WTC11 (cell line): Measurements from ENCODE around the gene ZNF850.

ENCODE experiments used
- ESRRA ChIP-seq: sonication (generic); formaldehyde crosslinking; IDR thresholded peaks from 2 replicates; pipeline ENCODE4 v1.8.1; 2022; ENCODE audit warnings: mild to moderate bottlenecking, missing genetic modification reagents, borderline replicate concordance
- KAT7 ChIP-seq: sonication (generic); formaldehyde crosslinking; IDR thresholded peaks from 2 replicates; pipeline ENCODE4 v1.8.1; 2023; ENCODE audit warnings: missing genetic modification reagents, mild to moderate bottlenecking, borderline replicate concordance
- NFYB ChIP-seq: sonication (generic); formaldehyde crosslinking; conservative IDR thresholded peaks from 2 replicates; pipeline ENCODE4 v1.8.0; 2022; ENCODE audit warnings: low read depth, missing genetic modification reagents
- SMAD3 ChIP-seq: sonication (generic); formaldehyde crosslinking; IDR thresholded peaks from 2 replicates; pipeline ENCODE4 v1.8.0; 2022; ENCODE audit warnings: missing genetic modification reagents, mild to moderate bottlenecking, borderline replicate concordance
- ZNF263 ChIP-seq: sonication (generic); formaldehyde crosslinking; IDR thresholded peaks from 2 replicates; pipeline ENCODE4 v1.8.1; 2022; ENCODE audit warnings: low read depth, mild to moderate bottlenecking, moderate library complexity, missing genetic modification reagents
- ZNF423 ChIP-seq: fragments of 250-450 bp; sonication (Bioruptor Pico); IDR thresholded peaks from 2 replicates; pipeline ENCODE4 v2.1.2; 2022; ENCODE audit warnings: mild to moderate bottlenecking, moderate library complexity
- TF ChIP-seq, protein P1 (sequence below): sonication (generic); formaldehyde crosslinking; IDR thresholded peaks from 2 replicates; pipeline ENCODE4 v1.8.1; 2023; ENCODE audit warnings: mild to moderate bottlenecking, missing genetic modification reagents
- TF ChIP-seq, protein P2 (sequence below): fragments of 200-600 bp; IDR thresholded peaks from 2 replicates; pipeline ENCODE4 v1.8.0; 2022; ENCODE audit warnings: antibody characterized with exemption
- TF ChIP-seq, protein P3 (sequence below): sonication (generic); formaldehyde crosslinking; IDR thresholded peaks from 2 replicates; pipeline ENCODE4 v1.8.0; 2022; ENCODE audit warnings: mild to moderate bottlenecking, missing genetic modification reagents
- TF ChIP-seq, protein P4 (sequence below): fragments of 250-450 bp; sonication (Bioruptor Pico); IDR thresholded peaks from 2 replicates; pipeline ENCODE4 v1.8.0; 2021; ENCODE audit warnings: mild to moderate bottlenecking
- TF ChIP-seq, protein P5 (sequence below): sonication (generic); formaldehyde crosslinking; IDR thresholded peaks from 2 replicates; pipeline ENCODE4 v1.8.0; 2022; ENCODE audit warnings: mild to moderate bottlenecking, missing genetic modification reagents
- TF ChIP-seq, protein P6 (sequence below): sonication (generic); formaldehyde crosslinking; IDR thresholded peaks from 2 replicates; pipeline ENCODE4 v1.8.1; 2022; ENCODE audit warnings: low read depth, mild to moderate bottlenecking, moderate library complexity, missing genetic modification reagents, borderline replicate concordance
- TF ChIP-seq, protein P7 (sequence below): fragments of 250-450 bp; sonication (Bioruptor Pico); IDR thresholded peaks from 2 replicates; pipeline ENCODE4 v1.9.0; 2021; ENCODE audit warnings: mild to moderate bottlenecking

DNA sequence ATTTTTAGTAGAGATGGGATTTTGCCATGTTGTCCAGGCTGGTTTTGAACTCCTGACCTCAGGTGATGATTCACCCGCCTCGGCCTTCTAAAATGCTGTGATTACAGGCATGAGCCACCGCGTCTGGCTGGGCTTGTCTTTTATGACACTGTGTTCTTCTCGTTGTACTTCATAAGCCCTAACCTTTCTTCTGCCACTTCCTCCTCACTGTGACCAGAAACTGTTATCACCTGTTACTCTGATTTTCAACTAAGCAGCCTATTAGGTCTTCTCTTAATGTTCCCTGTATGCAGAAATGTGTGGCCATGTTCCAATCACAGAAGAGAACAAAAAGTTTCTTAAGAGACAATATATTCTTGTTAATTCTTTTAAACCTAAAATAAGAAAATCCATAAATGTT is 49.2 kb upstream of the ZNF850 start:
- TF ChIP-seq, protein P1, sequence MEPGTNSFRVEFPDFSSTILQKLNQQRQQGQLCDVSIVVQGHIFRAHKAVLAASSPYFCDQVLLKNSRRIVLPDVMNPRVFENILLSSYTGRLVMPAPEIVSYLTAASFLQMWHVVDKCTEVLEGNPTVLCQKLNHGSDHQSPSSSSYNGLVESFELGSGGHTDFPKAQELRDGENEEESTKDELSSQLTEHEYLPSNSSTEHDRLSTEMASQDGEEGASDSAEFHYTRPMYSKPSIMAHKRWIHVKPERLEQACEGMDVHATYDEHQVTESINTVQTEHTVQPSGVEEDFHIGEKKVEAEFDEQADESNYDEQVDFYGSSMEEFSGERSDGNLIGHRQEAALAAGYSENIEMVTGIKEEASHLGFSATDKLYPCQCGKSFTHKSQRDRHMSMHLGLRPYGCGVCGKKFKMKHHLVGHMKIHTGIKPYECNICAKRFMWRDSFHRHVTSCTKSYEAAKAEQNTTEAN (CRISPR knock-in tag), result no peak
- TF ChIP-seq, protein P2, sequence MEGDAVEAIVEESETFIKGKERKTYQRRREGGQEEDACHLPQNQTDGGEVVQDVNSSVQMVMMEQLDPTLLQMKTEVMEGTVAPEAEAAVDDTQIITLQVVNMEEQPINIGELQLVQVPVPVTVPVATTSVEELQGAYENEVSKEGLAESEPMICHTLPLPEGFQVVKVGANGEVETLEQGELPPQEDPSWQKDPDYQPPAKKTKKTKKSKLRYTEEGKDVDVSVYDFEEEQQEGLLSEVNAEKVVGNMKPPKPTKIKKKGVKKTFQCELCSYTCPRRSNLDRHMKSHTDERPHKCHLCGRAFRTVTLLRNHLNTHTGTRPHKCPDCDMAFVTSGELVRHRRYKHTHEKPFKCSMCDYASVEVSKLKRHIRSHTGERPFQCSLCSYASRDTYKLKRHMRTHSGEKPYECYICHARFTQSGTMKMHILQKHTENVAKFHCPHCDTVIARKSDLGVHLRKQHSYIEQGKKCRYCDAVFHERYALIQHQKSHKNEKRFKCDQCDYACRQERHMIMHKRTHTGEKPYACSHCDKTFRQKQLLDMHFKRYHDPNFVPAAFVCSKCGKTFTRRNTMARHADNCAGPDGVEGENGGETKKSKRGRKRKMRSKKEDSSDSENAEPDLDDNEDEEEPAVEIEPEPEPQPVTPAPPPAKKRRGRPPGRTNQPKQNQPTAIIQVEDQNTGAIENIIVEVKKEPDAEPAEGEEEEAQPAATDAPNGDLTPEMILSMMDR, result no peak
- TF ChIP-seq KAT7 (CRISPR knock-in tag) (no peak), NFYB (CRISPR knock-in tag) (no peak), ZNF423 (no peak), SMAD3 (CRISPR knock-in tag) (no peak), ZNF263 (CRISPR knock-in tag) (no peak), ESRRA (CRISPR knock-in tag) (no peak)
- TF ChIP-seq, protein P3, sequence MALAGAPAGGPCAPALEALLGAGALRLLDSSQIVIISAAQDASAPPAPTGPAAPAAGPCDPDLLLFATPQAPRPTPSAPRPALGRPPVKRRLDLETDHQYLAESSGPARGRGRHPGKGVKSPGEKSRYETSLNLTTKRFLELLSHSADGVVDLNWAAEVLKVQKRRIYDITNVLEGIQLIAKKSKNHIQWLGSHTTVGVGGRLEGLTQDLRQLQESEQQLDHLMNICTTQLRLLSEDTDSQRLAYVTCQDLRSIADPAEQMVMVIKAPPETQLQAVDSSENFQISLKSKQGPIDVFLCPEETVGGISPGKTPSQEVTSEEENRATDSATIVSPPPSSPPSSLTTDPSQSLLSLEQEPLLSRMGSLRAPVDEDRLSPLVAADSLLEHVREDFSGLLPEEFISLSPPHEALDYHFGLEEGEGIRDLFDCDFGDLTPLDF (CRISPR knock-in tag), result no peak
- TF ChIP-seq, protein P4, sequence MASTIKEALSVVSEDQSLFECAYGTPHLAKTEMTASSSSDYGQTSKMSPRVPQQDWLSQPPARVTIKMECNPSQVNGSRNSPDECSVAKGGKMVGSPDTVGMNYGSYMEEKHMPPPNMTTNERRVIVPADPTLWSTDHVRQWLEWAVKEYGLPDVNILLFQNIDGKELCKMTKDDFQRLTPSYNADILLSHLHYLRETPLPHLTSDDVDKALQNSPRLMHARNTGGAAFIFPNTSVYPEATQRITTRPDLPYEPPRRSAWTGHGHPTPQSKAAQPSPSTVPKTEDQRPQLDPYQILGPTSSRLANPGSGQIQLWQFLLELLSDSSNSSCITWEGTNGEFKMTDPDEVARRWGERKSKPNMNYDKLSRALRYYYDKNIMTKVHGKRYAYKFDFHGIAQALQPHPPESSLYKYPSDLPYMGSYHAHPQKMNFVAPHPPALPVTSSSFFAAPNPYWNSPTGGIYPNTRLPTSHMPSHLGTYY (CRISPR knock-in tag), result no peak
- TF ChIP-seq, protein P5, sequence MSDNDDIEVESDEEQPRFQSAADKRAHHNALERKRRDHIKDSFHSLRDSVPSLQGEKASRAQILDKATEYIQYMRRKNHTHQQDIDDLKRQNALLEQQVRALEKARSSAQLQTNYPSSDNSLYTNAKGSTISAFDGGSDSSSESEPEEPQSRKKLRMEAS, result no peak
- TF ChIP-seq, protein P6, sequence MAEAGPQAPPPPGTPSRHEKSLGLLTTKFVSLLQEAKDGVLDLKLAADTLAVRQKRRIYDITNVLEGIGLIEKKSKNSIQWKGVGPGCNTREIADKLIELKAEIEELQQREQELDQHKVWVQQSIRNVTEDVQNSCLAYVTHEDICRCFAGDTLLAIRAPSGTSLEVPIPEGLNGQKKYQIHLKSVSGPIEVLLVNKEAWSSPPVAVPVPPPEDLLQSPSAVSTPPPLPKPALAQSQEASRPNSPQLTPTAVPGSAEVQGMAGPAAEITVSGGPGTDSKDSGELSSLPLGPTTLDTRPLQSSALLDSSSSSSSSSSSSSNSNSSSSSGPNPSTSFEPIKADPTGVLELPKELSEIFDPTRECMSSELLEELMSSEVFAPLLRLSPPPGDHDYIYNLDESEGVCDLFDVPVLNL, result no peak
- TF ChIP-seq, protein P7, sequence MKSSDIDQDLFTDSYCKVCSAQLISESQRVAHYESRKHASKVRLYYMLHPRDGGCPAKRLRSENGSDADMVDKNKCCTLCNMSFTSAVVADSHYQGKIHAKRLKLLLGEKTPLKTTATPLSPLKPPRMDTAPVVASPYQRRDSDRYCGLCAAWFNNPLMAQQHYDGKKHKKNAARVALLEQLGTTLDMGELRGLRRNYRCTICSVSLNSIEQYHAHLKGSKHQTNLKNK, result no peak
